ENCODE measurements around the gene SAMD11.
A peak's percentile ranks its signal among the peaks of the same experiment; 100 is the strongest.

SAMD11 gene

GRCh38 chr1:905071-905749, 18.5 kb upstream of the SAMD11 start:
- DNase-seq, result peak; percentile 51

- no peak for DNase-seq
Observed at GRCh38 chr1:905811-906599, 17.7 kb upstream of the SAMD11 start.

GRCh38 chr1:906600-907420, 16.9 kb upstream of the SAMD11 start:
- peak; percentile 55 for DNase-seq

GRCh38 chr1:907611-908451, 15.9 kb upstream of the SAMD11 start:
- no peak for DNase-seq

- DNase-seq, result no peak
Observed at GRCh38 chr1:908661-909060, 15.1 kb upstream of the SAMD11 start.

- no peak for DNase-seq
Observed at GRCh38 chr1:909861-910310, 13.8 kb upstream of the SAMD11 start.

- no peak for DNase-seq
Observed at GRCh38 chr1:910311-910880, 13.3 kb upstream of the SAMD11 start.

- no peak for DNase-seq
Observed at GRCh38 chr1:910881-911721, 12.6 kb upstream of the SAMD11 start.

GRCh38 chr1:911875-912739, 11.6 kb upstream of the SAMD11 start:
- no peak for DNase-seq

GRCh38 chr1:912740-913301, 10.9 kb upstream of the SAMD11 start:
- DNase-seq, result no peak

- no peak for DNase-seq
Observed at GRCh38 chr1:913491-914130, 10.1 kb upstream of the SAMD11 start.

GRCh38 chr1:914131-914890, 9.4 kb upstream of the SAMD11 start:
- no peak for DNase-seq

- DNase-seq, result no peak
Observed at GRCh38 chr1:914891-915280, 8.8 kb upstream of the SAMD11 start.

GRCh38 chr1:915295-916172, 8.2 kb upstream of the SAMD11 start:
- no peak for DNase-seq

- no peak for DNase-seq
Observed at GRCh38 chr1:916173-917075, 7.3 kb upstream of the SAMD11 start.

- DNase-seq, result no peak
Observed at GRCh38 chr1:917076-917459, 6.7 kb upstream of the SAMD11 start.
